SK-N-MC (cell line): ENCODE measurements around the gene FUS.
"Not testable (repeated sequence)": the region's sequence is repeated elsewhere in the genome, so short reads cannot be mapped to it uniquely, and the experiment has no call there.

Experiments
- DNase-seq: peaks from one replicate; pipeline ENCODE4 v3.0.0-alpha.2; 2011; ENCODE audit warnings: low read depth, low spot score
- H3K27ac ChIP-seq: fragments of 200-600 bp; sonication (generic); 2 replicates; pipeline ENCODE4 v1.5.1; 2016; ENCODE audit warnings: mixed run types
- H3K36me3 ChIP-seq: fragments of 200-600 bp; sonication (generic); 2 replicates; pipeline ENCODE4 v1.6.1; 2017; ENCODE audit warnings: antibody characterized with exemption, low read length, mixed read lengths; ENCODE audit not compliant: insufficient read depth
- H3K4me3 ChIP-seq: fragments of 200-600 bp; sonication (generic); 2 replicates; pipeline ENCODE4 v1.5.1; 2016
- H3K9ac ChIP-seq: fragments of 200-600 bp; sonication (generic); 2 replicates; pipeline ENCODE4 v1.8.0; 2017; ENCODE audit warnings: mixed run types, mixed read lengths; ENCODE audit not compliant: insufficient read length
- H3K9me3 ChIP-seq: fragments of 200-600 bp; sonication (generic); 2 replicates; pipeline ENCODE4 v1.6.1; 2017; ENCODE audit warnings: low read depth, mild to moderate bottlenecking, antibody characterized with exemption, low read length, moderate library complexity, mixed read lengths
- EZH2 ChIP-seq: fragments of 200-600 bp; sonication (generic); IDR thresholded peaks from one replicate; pipeline ENCODE4 v1.6.1; 2017; ENCODE audit warnings: antibody characterized with exemption
- FOXP2 ChIP-seq: optimal IDR thresholded peaks from 2 replicates; pipeline ENCODE3; 2011; ENCODE audit warnings: mild to moderate bottlenecking, moderate library complexity; ENCODE audit not compliant: insufficient read depth; ENCODE audit errors: extremely low read length, control extremely low read depth
- POLR2AphosphoS5 ChIP-seq: IDR thresholded peaks from 2 replicates; pipeline ENCODE4 v1.6.1; 2012; ENCODE audit warnings: mild to moderate bottlenecking, low read depth, low read length, borderline replicate concordance

The FUS gene

GRCh38 chr16:31194898-31195297, 15.0 kb downstream of the FUS start:
- Histone ChIP-seq H3K36me3 (peaks cover 70% of the 10 kb centered on the region), H3K9me3 (no peaks in the 10 kb centered on the region), H3K27ac (no peak overlapping the region), H3K4me3 (no peak overlapping the region), H3K9ac (no peak overlapping the region)
- no peak for TF ChIP-seq POLR2AphosphoS5
- TF ChIP-seq EZH2, result no peak
- no peak for TF ChIP-seq FOXP2
- DNase-seq, result no peak

DNA sequence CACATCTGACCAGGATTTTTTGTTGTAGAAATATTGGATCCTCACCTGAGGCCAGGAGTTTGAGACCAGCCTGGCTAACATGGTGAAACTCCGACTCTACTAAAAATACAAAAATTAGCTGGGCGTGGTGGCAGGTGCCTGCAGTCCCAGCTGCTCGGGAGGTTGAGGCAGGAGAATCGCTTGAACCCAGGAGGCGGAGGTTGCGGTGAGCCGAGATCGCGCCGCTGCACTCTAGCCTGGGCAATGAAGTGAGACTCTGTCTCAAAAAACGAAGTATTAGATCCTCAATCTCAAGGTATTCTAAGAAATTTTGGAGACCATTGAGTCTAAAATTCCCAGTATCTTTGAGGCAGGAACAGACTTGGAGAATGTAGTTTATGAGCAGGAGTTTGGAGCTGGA, 15.9 kb downstream of the FUS start:
- not testable (repeated sequence) for H3K9me3 ChIP-seq, DNase-seq, H3K27ac ChIP-seq, H3K4me3 ChIP-seq, H3K9ac ChIP-seq
- H3K36me3 ChIP-seq, result peaks cover 60% of the 10 kb centered on the region

- TF ChIP-seq FOXP2, result no peak
- TF ChIP-seq POLR2AphosphoS5, result peak; percentile 27; the same call in 1 of the 2 replicates
- TF ChIP-seq EZH2, result no peak
- no peak for DNase-seq
- Histone ChIP-seq H3K36me3 (peaks cover 54% of the 10 kb centered on the region), H3K4me3 (no peak overlapping the region), H3K9me3 (no peaks in the 10 kb centered on the region), H3K9ac (no peak overlapping the region), H3K27ac (no peak overlapping the region)
Observed at GRCh38 chr16:31196324-31197088, 16.6 kb downstream of the FUS start.

DNA sequence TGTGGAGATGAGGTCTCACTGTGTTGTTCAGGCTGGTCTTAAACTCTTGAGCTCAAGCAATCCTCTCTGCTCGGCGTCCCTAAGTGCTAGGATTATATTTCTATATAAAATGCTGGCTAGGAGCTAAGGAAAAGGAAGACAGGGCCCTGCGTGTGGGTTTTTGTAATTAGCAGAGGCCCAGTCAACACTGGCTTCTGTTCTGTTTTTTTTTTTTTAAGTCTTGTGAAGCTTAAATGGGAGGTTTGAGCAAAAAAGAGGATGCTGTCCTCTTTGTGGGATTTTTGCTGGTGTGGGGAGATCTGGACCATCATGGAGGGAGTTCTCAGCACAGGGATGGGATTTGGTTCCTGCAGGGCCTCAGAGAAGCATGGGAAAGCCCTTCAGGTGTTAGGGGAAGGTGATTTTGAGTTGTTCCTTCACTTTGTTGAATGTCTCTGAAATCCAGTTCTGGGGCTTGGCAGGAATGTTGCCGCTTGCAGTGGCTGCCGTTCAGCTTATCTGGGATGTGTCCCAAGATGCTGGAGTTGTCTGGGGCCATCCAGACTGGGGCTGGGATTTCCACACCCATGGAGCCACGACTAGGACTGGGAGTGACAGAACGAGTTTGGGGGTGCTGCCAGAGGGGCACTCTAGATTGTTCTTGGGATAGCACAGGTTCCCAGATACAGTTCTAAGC, 18.4 kb downstream of the FUS start:
- no peak overlapping the region for H3K9ac ChIP-seq
- TF ChIP-seq POLR2AphosphoS5 (no peak; the same call in none of the 2 replicates), EZH2 (no peak), FOXP2 (no peak)
- no peak overlapping the region for H3K4me3 ChIP-seq
- DNase-seq, result no peak
- H3K9me3 ChIP-seq, result no peaks in the 10 kb centered on the region
- H3K27ac ChIP-seq, result peak overlapping the region; percentile 60; the same call in 1 of the 2 replicates
- H3K36me3 ChIP-seq, result peaks cover 36% of the 10 kb centered on the region

GRCh38 chr16:31199430-31200041, 19.6 kb downstream of the FUS start:
- peaks cover 24% of the 10 kb centered on the region for H3K36me3 ChIP-seq
- no peak overlapping the region for H3K4me3 ChIP-seq
- no peak for DNase-seq
- TF ChIP-seq EZH2, result no peak
- peak; percentile 14; the same call in 1 of the 2 replicates for TF ChIP-seq POLR2AphosphoS5
- no peak for TF ChIP-seq FOXP2
- no peak overlapping the region for H3K9ac ChIP-seq
- no peaks in the 10 kb centered on the region for H3K9me3 ChIP-seq
- peak overlapping the region; percentile 5; the same call in 1 of the 2 replicates for H3K27ac ChIP-seq

GRCh38 chr16:31200111-31200510, 20.2 kb downstream of the FUS start:
- H3K9ac ChIP-seq, H3K9me3 ChIP-seq, H3K4me3 ChIP-seq, DNase-seq: not testable (repeated sequence)
- Histone ChIP-seq H3K36me3 (peaks cover 18% of the 10 kb centered on the region), H3K27ac (peak overlapping the region; percentile 5; the same call in 1 of the 2 replicates)

DNA sequence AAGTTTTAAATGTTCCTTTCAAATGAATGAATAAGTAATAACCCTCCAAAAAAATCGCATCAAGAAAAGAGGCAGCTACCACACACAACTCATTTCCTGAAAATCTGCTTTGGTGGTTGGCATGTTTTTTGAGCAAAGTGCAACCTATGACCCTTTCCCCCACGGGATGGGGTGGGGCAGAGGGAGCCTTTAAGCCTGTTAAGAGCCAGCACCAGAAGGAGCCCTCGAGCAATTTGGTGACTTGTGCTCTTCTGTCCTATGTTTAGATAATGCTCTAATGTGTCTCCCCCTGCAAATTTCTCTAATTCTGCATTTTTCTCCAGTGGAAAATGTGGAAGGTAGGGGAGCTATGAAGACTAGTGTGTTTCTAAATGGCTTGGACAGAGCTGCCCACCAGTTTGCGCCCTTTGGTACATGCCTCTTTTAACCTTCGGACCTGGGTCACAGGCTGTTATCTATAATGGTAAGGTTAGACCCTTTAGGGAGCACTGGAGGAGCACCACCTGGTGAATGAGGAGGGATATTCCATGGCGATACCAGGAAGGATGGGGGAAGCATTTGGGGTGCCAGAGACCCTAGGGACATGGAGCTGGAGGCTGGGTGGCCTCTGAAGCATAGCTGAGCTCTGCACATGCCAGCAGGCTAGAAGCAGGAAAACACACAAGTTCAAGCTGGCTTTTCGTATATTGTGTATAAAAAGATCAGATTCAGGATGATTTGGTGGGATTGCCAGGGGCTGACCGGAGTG, 21.1 kb downstream of the FUS start:
- Histone ChIP-seq H3K9me3 (no peaks in the 10 kb centered on the region), H3K36me3 (peaks cover 9% of the 10 kb centered on the region), H3K27ac (peak overlapping the region; percentile 5; the same call in 1 of the 2 replicates), H3K4me3 (no peak overlapping the region), H3K9ac (no peak overlapping the region)
- TF ChIP-seq POLR2AphosphoS5 (peak; percentile 8; the same call in 1 of the 2 replicates), EZH2 (no peak), FOXP2 (no peak)
- no peak for DNase-seq

DNA sequence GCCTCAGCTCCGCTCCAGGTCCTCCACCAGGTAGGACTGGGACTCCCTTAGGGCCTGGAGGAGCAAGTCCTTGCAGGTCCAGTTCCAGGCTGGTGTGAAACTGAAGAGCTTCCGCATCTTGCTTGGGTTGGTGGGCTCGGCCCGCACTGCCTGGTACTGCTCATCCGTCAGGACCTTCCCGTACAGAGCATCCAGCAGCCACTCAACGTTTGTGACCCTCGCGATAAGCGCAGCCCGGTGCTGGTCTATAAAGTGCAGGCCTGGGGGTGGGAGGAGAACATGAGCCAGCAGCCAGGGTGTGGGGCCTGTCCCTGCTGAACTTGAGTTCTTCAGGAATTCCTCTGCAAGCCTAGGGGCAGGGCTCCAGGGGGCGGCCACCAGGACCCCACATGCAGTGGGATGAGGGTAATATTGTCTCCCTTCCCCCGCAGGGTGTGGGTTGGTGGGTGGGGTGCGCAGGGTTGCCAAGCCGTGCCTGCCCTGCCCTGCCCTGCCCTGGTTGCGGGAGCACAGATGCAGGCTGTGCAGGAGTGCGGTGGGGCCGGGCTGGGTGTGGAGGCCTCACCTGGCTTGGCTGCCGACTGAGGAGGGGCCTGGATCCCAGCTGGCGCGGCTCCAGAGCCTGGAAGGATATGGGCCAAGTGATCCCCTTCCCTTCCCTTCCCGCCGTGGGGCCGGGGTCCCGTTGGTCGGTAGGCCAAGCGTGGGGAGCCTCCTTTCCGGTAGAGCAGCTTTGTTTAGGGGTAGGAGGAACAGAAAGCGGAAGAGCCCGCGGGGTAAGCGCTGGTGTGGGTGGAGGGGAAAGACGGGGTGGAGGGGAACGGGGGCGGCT, 21.9 kb downstream of the FUS start:
- Histone ChIP-seq H3K4me3 (no peak overlapping the region), H3K27ac (no peak overlapping the region)

More for the DNA sequence above, 21.9 kb downstream of the FUS start:
- no peaks in the 10 kb centered on the region for H3K9me3 ChIP-seq
- DNase-seq, result no peak
- H3K9ac ChIP-seq, result no peak overlapping the region
- H3K36me3 ChIP-seq, result 0 out of 2 replicates have a peak, but pooled peaks cover under 1% of the 10 kb centered on the region
- TF ChIP-seq POLR2AphosphoS5 (peak; percentile 42; the same call in 1 of the 2 replicates), FOXP2 (no peak), EZH2 (no peak)
